GM21526 (cell line): ENCODE data around the gene ADGRB3.

ENCODE experiments used
- ATAC-seq: cut with Tn5 transposase; IDR thresholded peaks from one replicate; pipeline ENCODE4 v1.9.1; 2021; ENCODE audit warnings: moderate library complexity; ENCODE audit not compliant: unreplicated experiment, low FRiP score

ADGRB3 gene

GRCh38 chr6:69007781-69008180 is 372.7 kb downstream of the ADGRB3 start:
- no peak for ATAC-seq

DNA sequence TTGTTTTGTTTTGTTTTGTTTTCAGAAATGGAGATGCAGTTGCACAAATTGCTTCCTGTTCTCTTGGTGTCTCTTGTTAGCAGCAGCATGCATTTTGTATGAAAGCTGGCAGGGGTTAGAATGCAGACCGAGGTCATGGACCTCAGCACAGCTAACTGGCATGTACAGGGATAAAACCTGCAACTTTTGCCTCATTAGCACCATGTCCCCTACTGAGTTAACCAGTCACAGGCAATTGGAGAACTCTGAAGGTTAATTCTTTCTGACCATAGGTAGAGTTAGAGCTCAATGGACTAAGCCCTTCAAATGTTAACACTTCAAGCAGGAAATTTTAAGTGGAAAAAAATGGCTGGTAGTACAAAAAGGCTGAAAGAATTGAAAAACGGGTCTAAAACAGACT is 377.1 kb downstream of the ADGRB3 start:
- ATAC-seq = no peak

GRCh38 chr6:69012876-69013275 is 377.8 kb downstream of the ADGRB3 start:
- no peak for ATAC-seq

GRCh38 chr6:69018906-69019305 is 383.8 kb downstream of the ADGRB3 start:
- ATAC-seq = no peak

GRCh38 chr6:69019832-69020231 is 384.8 kb downstream of the ADGRB3 start:
- ATAC-seq = no peak

DNA sequence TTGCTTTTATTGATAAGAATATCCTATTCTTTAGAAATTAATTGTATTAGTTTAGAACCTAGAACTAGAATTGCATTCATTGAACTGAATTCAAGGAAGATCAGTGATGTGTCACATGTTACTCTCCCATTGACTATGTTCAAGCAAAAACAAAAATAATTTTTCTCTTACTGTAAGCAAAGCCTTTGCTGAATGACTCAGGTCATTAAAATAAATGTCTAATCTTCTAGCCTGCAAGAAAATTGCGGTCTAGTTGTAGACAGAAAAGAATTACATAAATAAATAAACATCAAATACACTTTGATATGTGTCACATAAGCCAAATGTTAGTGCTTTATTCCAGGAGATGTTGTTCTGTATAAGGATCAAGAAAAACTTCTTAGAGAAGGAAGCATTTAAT is 387.9 kb downstream of the ADGRB3 start:
- ATAC-seq = no peak

DNA sequence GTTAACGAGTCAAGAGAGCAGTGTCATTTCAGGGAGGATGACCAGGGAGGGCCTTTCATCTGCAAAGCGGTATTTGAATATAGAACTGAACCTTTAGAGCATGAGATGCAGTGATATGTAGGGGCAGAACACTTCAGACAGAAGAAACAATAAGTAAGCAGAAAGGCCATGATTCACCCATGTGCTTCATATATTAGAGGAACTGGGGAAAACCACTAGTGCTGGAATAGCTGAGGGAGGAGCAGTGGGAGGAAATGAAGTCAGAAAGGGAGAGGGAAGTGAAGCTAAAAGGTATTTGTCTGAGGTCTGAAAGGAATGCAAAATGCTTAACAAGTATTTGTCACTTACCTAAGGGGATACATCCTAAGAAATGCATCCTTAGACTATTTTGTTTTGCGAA is 391.2 kb downstream of the ADGRB3 start:
- no peak for ATAC-seq

GRCh38 chr6:69026715-69027114 is 391.6 kb downstream of the ADGRB3 start:
- ATAC-seq = no peak

- no peak for ATAC-seq
Measured at GRCh38 chr6:69027861-69028260, 392.8 kb downstream of the ADGRB3 start.

DNA sequence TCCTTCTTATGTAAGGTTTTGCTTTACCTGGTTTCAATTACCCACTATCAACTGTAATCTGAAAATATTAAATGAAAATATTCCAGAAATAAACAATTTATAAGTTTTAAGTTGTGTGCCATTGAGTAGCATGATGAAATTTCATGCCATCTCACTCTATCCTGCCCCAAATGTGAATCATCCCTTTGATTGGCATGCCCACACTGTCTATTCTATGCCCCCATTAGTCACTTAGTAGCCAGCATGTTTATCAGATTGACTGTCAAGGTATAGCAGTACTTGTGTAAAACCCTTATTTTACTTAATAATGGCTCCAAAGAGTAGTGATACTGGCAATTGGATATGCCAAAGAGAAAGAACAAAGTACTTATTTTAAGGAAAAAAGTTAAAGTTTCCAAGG is 403.8 kb downstream of the ADGRB3 start:
- ATAC-seq = no peak

DNA sequence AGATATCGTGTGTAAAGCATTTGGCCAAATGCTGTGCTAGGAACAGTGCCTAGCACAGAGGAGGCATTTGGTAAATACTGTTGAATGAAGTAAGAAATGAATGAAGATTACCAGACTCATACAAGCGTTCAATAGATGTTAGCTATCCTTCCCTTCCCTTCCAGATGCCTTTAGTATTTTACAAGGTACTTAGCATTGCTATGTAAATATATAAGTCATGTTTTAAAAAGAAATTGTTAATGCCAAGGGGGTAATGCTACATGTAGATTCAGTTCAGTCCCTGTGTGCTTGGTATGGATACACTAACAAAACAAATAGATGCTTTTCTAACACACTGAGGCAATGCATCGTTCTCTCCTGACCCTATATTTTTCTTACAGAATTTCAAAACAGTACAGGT is 407.2 kb downstream of the ADGRB3 start:
- no peak for ATAC-seq

GRCh38 chr6:69044534-69044933 is 409.5 kb downstream of the ADGRB3 start:
- no peak for ATAC-seq

DNA sequence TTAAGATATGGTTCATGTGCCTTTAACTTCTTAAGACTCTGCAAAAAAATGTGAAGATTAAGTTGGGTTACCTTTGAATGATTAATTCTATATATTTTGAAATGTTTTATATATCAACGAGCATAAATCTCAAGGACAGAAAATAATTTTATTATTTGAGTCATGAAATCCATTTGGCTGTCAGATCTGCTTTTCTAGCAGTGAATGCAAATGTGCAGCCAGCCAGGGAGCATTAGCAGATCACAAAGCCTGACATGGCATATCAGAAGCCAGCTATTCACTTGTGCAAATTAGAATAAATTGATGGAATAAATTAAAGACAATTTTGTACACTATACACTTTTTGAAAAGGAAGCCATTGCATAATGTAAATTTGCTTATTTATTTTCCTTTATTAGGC is 424.3 kb downstream of the ADGRB3 start:
- ATAC-seq = no peak

DNA sequence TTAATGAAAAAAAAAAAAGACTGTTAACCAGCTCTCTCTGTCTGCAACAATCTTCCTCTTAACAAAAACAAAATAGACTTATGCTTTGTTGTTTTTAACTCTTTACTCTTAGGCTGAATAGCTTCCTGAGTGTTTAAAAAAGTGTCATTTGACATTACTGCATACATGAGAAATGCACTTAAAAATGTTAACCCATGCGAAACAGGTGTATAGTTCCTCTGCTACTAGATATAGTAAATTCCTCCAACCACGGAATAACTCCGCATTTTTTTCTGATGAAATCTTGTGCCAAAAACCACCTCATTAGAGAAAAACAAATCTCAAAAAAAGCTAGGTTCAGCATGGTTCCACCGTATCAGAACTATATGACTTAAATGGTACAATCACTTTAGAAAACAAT is 426.0 kb downstream of the ADGRB3 start:
- ATAC-seq = no peak

DNA sequence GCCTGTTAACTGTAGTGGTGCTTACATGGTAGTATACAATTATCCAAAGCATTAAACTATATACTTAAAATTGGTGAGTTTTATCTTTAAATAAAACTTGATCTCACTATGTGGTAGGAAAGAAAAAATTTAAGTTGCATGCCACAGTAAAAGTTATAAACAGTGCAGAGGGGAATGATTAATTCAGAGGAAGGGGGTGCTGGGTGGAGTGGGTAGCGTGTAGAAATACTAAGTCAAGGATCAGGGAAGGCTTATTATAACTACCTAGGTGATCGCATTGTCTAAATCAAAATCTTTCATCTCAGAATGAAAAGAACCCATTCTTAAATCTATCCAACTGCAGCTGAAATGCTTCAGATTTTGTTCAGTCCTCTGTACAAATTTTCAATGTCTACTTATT is 428.3 kb downstream of the ADGRB3 start:
- no peak for ATAC-seq

DNA sequence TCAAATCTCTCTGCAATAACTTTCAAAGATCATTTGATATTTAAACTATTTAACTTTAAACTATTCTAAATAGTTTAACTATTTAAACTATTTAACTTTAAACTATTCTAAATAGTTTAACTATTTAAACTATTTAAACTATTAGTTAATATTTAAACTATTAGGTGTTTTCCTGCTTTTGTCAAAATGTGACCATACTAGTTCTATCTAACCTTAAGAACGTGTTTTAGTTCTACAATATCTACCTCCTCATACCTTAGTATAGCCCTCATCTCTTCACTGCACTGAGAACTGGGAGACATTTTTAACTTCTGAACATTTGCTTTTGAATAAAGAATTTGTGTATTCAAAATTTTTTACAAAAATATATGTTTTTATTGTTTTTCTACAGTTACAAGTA is 429.1 kb downstream of the ADGRB3 start:
- ATAC-seq = no peak

GRCh38 chr6:69069881-69070280 is 434.8 kb downstream of the ADGRB3 start:
- ATAC-seq = no peak

DNA sequence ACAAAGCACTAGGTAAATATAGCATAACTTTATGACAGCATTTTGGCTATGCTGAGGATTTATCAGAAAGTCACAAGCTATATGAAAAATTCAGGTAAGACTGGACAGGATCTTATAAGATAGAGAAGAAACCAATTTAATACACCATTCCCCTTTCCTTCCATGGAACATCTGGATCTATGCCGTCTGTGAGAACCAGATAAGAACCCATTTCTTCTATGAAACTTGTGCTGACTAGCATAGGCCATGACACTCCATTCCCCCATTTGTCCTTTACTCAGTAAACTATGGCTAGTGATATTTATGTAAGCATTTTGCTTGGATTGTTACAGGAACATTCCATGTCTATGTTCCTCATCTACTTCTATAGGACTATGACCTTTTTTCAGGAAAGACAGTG is 437.7 kb downstream of the ADGRB3 start:
- no peak for ATAC-seq

DNA sequence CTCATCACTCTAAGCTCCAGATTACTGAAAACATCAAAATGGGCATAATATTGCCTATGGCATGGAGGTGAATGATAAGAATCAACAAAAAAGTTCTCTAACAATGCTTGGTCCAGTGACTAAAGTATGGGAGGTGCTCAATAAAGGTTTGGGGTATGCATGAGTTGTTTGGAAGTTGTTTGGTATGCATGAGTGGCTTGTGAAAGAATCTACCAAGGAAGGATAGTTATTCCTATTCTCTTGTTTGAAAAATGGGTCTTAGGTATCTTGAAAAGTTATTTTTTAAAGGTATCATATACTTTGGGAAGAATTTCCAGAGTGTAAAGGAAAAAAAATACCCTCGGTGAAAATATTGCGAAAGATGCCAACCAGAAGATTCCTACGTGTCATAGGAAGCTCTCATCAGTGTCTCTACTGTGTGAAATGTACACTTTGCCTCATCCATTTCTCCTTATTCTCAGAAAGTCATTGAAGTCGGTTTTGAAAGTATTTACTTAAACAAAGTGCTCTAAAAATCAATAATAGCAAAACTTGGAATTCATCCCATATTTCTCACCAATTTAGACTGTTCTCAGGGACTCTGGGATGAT is 449.8 kb downstream of the ADGRB3 start:
- no peak for ATAC-seq

DNA sequence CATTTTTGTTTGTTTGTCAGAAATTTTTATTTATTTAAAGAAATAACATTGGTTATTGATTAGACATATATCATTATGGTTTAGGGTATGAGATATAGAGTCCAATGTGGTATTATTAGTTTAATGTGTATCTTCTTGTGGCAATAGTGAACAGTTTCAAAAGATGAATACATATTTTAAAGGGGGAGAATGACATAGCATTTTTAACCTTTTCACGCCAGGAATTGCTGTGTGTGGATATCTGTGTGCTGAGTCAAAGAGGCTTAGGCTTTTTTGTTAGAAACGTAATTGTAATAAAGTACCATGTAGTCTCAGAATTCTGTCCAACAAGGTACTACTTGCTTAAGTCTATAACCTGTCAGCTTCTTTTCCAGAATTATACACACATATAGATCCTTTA is 451.6 kb downstream of the ADGRB3 start:
- ATAC-seq = no peak

GRCh38 chr6:69089539-69089938 is 454.5 kb downstream of the ADGRB3 start:
- no peak for ATAC-seq

GRCh38 chr6:69090132-69090531 is 455.1 kb downstream of the ADGRB3 start:
- no peak for ATAC-seq

- ATAC-seq = no peak
Measured at GRCh38 chr6:69096681-69097080, 461.6 kb downstream of the ADGRB3 start.
